Embryonic facial prominence (tissue), 1 donor: ENCODE measurements around the gene MRPL54.
"Not testable (repeated sequence)": the region's sequence is repeated elsewhere in the genome, so short reads cannot be mapped to it uniquely, and the experiment has no call there.

ENCODE experiments used
- DNase-seq: peaks from one replicate; pipeline ENCODE4 v3.0.0-alpha.2; 2016; ENCODE audit errors: extremely low spot score

Gene MRPL54

DNA sequence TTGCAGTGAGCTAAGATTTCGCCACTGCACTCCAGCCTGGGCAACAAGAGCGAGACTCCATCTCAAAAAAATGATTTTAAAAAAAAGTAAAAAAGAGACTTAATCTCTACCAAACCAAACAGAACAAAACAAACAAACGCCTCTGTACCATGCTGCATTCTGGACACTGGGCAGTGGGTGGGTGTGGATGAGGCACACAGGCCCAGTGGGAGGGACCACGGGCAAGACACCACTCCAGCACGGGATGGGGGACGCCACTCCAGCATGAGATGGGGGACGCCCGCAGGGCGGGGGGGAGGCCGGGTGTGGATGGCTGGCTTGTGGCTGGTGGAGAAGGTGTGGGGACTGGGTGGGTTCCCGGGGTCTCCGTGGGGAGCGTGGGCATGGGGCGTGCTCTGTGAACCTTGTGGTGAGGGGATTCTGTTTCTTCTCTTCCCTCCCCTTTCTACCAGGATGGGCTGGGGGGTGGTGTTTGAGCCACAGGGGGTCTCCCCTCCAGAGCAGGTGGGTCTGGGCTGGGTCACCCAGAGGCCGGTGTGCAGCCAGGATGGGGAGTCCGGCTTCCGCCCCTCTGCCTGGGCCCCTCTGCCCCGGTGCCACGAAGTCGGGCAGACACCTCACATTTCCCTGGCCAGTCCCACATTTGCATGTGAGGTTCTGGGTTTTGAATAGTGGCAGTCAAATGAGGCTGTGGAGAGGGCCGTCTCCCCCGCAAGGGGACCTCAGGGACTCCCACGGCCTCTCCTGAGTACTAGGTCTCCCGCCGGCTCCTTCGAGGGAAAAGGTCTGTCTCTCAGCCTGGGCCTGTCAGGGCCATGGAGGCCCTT, 47.6 kb downstream of the MRPL54 start:
- no peak for DNase-seq

DNA sequence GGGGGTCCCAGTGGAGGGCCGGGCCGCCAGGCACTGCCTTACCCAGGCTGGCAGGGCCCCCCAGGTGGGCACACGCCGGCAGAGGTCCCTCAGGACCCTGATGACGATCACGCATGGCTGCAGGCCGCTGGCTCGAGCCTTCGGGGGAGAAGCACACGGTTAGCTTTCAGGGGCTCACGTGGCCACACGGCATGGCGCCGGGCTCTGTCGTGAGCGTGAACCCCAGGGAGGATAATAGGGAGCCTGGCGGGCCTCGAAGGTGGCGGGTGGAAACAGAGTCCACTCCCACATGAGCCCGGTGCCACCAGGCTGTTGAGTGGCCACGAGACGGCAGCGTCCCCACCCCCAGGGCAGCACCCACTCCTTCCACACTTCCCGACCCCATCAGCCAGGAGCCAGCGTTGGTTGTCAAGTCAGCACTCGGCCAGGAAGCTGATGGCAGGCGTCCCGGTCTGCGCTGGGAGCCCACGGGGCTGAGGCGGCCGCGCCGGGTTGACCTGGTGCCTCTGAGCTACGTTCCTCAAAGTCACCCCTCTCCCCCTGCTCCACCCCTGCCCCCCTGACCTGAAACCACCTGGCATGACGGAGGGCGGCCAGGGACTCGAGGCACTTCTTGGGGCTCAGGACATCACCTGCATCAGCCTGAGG, 48.4 kb downstream of the MRPL54 start:
- no peak for DNase-seq

DNA sequence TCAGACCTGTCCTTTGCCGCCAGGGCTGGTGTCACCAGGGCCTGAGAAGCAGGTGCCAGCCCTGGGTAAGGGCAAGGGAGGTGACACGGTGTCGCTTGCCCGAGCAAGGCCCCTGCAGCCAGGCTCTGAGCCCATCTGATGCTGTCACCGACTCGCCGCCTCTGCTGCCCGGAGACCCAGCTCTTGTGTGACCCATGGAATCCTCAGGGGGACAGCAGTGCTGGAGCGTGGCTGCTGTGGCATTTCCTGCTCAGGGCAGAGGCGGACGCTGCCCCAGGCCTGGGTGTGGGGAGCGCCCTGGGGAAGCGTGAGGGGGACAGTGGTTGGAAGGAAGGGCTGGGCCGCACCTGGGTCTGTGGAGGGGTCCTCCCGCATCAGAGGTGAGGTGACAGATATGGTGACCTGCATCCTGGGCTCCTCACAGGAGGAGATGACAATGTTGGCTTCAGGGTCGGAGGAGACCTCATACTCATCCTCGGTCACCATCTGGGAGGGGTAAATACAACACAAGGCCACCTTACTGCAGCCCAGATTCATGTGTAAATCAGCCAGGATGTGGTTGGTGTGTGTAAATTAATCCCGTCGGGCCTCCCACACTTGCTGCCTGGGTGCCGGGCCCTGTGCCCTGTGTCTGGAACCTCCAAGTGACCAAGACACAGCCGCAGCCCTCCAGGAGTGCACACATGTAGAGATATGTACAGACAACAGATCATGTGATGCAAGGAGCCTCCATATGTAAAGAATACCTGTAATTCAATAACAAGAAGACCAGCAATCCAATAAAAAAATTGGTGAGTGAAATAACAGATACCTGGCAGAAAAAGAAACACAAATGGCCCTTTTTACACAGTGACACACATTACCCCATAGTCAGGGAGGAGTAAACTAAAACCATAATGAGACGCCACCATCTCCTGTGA, 51.3 kb downstream of the MRPL54 start:
- no peak for DNase-seq

DNA sequence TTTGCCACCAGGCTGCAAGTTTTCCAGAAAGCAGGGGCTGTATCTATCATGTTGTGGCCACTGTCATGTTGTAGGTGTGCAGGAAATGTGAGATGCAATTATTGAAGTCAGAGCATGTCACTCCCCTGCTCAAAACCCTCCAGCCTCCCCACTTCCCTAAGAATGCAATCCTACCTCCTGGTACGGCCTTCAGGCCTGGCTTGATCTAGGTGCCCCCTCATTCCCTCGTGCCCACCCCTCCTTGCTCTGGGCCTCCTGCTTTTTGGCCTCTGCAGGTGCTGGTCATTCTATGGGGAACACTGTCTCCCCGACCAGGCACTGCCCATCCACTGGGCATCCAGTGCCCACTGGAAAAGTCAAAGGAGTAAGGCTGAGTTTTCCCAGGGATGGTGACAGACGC, 52.2 kb downstream of the MRPL54 start:
- DNase-seq, result no peak

DNA sequence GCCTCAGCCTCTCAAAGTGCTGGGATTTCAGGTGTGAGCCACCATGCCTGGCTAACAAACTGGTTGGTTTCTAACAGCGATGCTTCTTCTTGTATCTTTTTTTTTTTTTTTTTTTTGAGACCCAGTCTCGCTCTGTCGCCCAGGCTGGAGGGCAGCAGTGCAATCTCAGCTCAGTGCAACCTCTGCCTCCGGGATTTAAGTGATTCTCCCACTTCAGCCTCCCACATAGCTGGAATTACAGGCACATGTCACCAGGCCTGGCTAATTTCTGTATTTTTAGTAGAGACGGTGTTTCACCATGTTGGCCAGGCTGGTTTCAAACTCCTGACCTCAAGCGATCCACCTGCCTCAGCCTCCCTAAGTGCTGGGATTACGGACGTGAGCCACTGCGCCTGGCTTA, 53.7 kb downstream of the MRPL54 start:
- DNase-seq, result not testable (repeated sequence)

DNA sequence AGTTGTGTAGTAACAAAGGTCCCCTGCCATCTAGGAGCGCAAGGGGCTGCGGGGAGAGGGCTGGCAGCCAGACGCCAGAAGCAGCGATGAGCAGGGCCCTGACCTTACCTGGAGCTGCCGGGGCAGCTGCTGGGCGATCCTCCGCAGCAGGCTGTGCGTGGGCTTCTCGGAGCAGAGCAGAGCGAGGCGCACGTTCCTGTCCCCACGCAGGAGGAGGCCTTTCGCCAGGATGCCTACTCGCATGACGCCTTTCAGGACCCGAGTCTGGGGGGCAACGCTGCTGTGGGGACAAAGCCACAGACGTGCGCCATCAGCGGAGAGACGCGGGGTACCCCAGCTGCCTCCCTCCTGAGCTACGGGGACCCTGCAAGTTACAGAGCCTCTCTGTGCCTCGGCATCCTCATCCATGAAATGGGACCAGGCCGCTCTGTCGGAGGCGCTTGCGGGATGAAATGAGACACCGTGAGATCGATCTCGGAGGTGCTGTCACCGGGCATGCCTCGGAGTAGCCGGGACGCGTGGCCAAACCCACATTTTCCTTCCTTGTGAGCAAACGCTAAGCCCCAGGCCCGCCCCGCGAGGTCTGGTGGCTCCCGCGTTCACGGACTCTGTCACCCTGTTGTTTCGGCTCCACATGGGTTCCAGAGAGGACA, 54.2 kb downstream of the MRPL54 start:
- no peak for DNase-seq
